Measurements from ENCODE around the gene DNAH1.

DNAH1 gene

DNA sequence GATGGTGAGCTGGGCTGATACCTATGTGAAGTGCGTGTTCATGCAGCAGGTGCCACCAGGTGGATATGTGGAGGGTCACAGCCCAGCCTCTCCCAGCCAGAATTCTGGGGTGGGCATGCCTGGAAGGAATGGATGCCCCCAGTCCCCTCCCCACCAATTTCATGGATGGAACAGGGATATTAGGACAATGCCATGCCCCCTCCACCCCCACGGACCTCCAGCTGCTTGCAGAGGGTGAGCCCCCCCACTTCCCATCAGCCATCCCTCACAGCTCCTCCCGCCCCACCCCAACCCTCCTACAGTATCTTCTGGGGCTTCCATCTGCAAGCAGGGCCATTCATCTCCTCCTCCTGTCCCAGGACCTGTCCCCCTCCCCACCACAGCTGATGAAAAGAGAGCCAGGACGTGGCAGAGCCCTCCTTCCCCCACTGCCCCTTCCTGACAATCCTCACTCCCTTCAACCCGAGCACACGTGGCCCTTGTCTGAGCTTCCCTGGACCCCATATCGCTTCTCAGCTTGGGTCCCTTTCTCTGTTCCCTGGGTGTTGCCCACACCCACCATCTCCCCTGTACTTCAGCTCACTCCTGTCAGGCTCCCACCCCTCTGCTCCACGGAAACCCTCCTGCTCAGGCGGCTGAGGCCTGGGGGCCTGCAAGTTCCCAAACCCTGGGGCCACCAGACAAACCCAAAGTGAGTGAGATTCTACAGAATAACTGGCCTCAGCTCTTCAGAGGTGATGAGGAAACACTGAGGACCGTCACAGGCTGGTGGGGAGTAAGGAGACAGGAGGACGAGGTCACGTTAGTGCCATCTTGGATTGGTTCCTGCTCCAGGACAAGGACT lies 131.6 kb downstream of the DNAH1 start:
- no peak for DNase-seq

Measured in T-helper 2 cell (primary cell).